Lower lobe of right lung (tissue), 2 donors: Measurements from ENCODE around the gene IQCC. TPM values are rescaled to one million over a fixed set of nuclear protein-coding genes. Genes with fewer than 3 reads are reported as not detected.

ENCODE experiments used
- ATAC-seq, 2 donors: fragments of 200-7000 bp; cut with Tn5 transposase; one replicate each; pipeline ENCODE4 v1.9.1; 2020 to 2022; ENCODE audit warnings: mild to moderate bottlenecking in 2 of 2, moderate library complexity in 2 of 2
- DNase-seq: peaks from one replicate; pipeline ENCODE4 v3.0.0-alpha.2; 2020
- H3K27ac ChIP-seq: fragments of 200-600 bp; one replicate; pipeline ENCODE4 v1.8.0; 2022
- H3K27me3 ChIP-seq: fragments of 200-600 bp; one replicate; pipeline ENCODE4 v1.8.0; 2022; ENCODE audit warnings: low read depth
- H3K36me3 ChIP-seq: fragments of 200-600 bp; one replicate; pipeline ENCODE4 v1.8.0; 2022; ENCODE audit warnings: mild to moderate bottlenecking
- H3K4me1 ChIP-seq: fragments of 200-600 bp; one replicate; pipeline ENCODE4 v1.8.0; 2022
- H3K4me3 ChIP-seq: fragments of 200-600 bp; one replicate; pipeline ENCODE4 v1.8.0; 2022; ENCODE audit warnings: mild to moderate bottlenecking
- H3K9me3 ChIP-seq: fragments of 200-600 bp; one replicate; pipeline ENCODE4 v1.8.0; 2022
- CTCF ChIP-seq: fragments of 200-600 bp; IDR thresholded peaks from one replicate; pipeline ENCODE4 v1.8.0; 2022; ENCODE audit warnings: antibody characterized with exemption, mild to moderate bottlenecking
- intact Hi-C: fragments of 100-400 bp; cut with DNase I; formaldehyde crosslinking; loops from one replicate; pipeline ENCODE4 v1.11.0; 2022
- total RNA-seq: library from RNA; stranded (reverse); fragmentation: NEBNext Ultra II Directional; extraction: Animal tissue kit (Norgen Biotek cat#: 25700); gene quantifications from one replicate; pipeline ENCODE4 v1.2.1, GENCODE V29; 2021
- donor health status: DM: no; HTN: yes; CAD: no; lungs with severe emphysema.

Gene IQCC
- total RNA-seq, 1 donor from 2014 or later = 2.0 TPM

- Histone ChIP-seq H3K9me3 (no peaks in the 10 kb centered on the region), H3K4me3 (no peak overlapping the region), H3K27ac (no peak overlapping the region), H3K36me3 (peaks cover 100% of the 10 kb centered on the region), H3K4me1 (peaks cover 23% of the 10 kb centered on the region), H3K27me3 (no peaks in the 10 kb centered on the region)
- DNase-seq (no peak), ATAC-seq (no peak)
- intact Hi-C loops = no loop called here
- TF ChIP-seq CTCF = no peak
Observed at GRCh38 chr1:32187850-32188249, 17.6 kb upstream of the IQCC start.

- H3K9me3 ChIP-seq = no peaks in the 10 kb centered on the region
- H3K4me3 ChIP-seq = no peak overlapping the region
- ATAC-seq (no peak), DNase-seq (no peak)
- H3K36me3 ChIP-seq = peaks cover 100% of the 10 kb centered on the region
- peaks cover 4% of the 10 kb centered on the region for H3K4me1 ChIP-seq
- no peaks in the 10 kb centered on the region for H3K27me3 ChIP-seq
- TF ChIP-seq CTCF = no peak
- no peak overlapping the region for H3K27ac ChIP-seq
- intact Hi-C loops = no loop called here
Observed at GRCh38 chr1:32192220-32192948, 13.1 kb upstream of the IQCC start.

GRCh38 chr1:32194984-32195383 lies 10.5 kb upstream of the IQCC start:
- no peaks in the 10 kb centered on the region for H3K9me3 ChIP-seq
- H3K27ac ChIP-seq = no peak overlapping the region
- peaks cover 11% of the 10 kb centered on the region for H3K4me1 ChIP-seq
- no peaks in the 10 kb centered on the region for H3K27me3 ChIP-seq
- no peak for ATAC-seq
- H3K4me3 ChIP-seq = no peak overlapping the region
- peaks cover 84% of the 10 kb centered on the region for H3K36me3 ChIP-seq
- no peak for TF ChIP-seq CTCF
- DNase-seq = no peak
- intact Hi-C loops = no loop called here

GRCh38 chr1:32195531-32195930 lies 9.9 kb upstream of the IQCC start:
- intact Hi-C loops = no loop called here
- DNase-seq (no peak), ATAC-seq (no peak)
- no peak for TF ChIP-seq CTCF
- H3K27me3 ChIP-seq = no peaks in the 10 kb centered on the region
- H3K9me3 ChIP-seq = no peaks in the 10 kb centered on the region
- H3K27ac ChIP-seq = no peak overlapping the region
- H3K36me3 ChIP-seq = peaks cover 78% of the 10 kb centered on the region
- H3K4me1 ChIP-seq = peaks cover 14% of the 10 kb centered on the region
- no peak overlapping the region for H3K4me3 ChIP-seq

- intact Hi-C loops = no loop called here
- peaks cover 72% of the 10 kb centered on the region for H3K36me3 ChIP-seq
- no peak overlapping the region for H3K4me3 ChIP-seq
- H3K9me3 ChIP-seq = no peaks in the 10 kb centered on the region
- H3K27me3 ChIP-seq = no peaks in the 10 kb centered on the region
- peak overlapping the region; percentile 13 for H3K27ac ChIP-seq
- DNase-seq (no peak), ATAC-seq (no peak)
- H3K4me1 ChIP-seq = peaks cover 16% of the 10 kb centered on the region
- TF ChIP-seq CTCF = no peak
Observed at GRCh38 chr1:32195972-32196823, 9.3 kb upstream of the IQCC start.
